Measurements from ENCODE around the gene HMX1.

DNA sequence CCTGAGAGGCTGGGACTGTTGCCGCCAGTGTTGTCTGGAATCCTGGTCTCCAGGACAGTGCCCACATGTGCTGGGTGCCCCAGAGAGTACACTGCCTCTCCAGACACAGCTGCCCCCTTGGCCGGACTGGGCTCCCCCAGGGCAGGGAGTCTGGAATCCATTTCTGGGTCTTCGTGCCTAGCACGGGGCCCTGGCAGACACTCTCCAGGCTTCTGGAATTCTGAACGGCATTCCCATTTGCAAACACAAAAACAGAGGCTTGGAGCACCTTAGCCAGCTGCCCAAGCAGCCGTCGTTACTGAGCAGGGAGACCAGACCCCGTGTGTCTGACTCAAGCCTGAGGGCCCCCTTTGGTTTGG, 20.8 kb downstream of the HMX1 start:
- TF ChIP-seq CTCF (IDR thresholded peaks at IDR 0.05) = no peak
- no peak for TF ChIP-seq POLR2AphosphoS5 (IDR thresholded peaks at IDR 0.05)
- TF ChIP-seq POLR2A (IDR thresholded peaks at IDR 0.05) = no peak
- TF ChIP-seq EP300 (IDR thresholded peaks at IDR 0.05) = no peak
